ENCODE measurements around the gene ZDHHC3.

ZDHHC3 gene

GRCh38 chr3:44885618-44886017 is 90.4 kb downstream of the ZDHHC3 start:
- H3K4me1 ChIP-seq (ENCODE audit: control insufficient read depth, insufficient read depth, low read length): peaks cover 44% of the 10 kb centered on the region
- no peaks in the 10 kb centered on the region for H3K36me3 ChIP-seq (ENCODE audit: insufficient read depth, low read length)
- peak overlapping the region; percentile 57 for H3K4me2 ChIP-seq (ENCODE audit: low read length)
- H3K9ac ChIP-seq (ENCODE audit: low read depth, low read length): peak overlapping the region; percentile 65
- no peaks in the 10 kb centered on the region for H3K9me3 ChIP-seq (replicated peaks; ENCODE audit: low read length)
- peak overlapping the region; percentile 35 for H3K4me3 ChIP-seq (ENCODE audit: low read length)
- no peaks in the 10 kb centered on the region for H3K27me3 ChIP-seq (ENCODE audit: control insufficient read depth, insufficient read depth, low read length)

DNA sequence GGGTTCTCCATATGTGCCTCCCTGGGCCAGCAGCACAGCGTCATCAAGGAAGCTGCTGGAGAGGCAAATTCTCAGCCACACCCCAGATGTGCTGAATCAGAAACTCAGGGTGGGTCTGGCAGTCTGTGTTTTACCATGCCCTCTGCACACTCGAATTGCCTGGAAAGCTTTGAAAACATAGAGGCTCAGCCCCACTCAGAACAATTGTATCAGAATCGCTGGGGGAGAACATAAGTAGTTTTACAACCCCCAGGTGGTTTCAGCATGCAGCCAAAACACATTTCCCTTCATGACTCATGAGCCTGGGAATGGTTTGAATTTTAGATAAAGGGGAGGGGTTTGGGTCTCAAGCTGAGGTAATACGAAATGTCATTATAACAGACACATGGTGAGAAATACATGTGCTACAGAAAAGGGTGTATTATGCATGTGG is 92.0 kb downstream of the ZDHHC3 start:
- H3K27me3 ChIP-seq (ENCODE audit: control insufficient read depth, insufficient read depth, low read length): no peaks in the 10 kb centered on the region
- H3K9ac ChIP-seq (ENCODE audit: low read depth, low read length): peak overlapping the region; percentile 78
- H3K9me3 ChIP-seq (replicated peaks; ENCODE audit: low read length): no peaks in the 10 kb centered on the region
- no peaks in the 10 kb centered on the region for H3K36me3 ChIP-seq (ENCODE audit: insufficient read depth, low read length)
- peak overlapping the region; percentile 44 for H3K4me3 ChIP-seq (ENCODE audit: low read length)
- peaks cover 44% of the 10 kb centered on the region for H3K4me1 ChIP-seq (ENCODE audit: control insufficient read depth, insufficient read depth, low read length)
- peak overlapping the region; percentile 75 for H3K4me2 ChIP-seq (ENCODE audit: low read length)

DNA sequence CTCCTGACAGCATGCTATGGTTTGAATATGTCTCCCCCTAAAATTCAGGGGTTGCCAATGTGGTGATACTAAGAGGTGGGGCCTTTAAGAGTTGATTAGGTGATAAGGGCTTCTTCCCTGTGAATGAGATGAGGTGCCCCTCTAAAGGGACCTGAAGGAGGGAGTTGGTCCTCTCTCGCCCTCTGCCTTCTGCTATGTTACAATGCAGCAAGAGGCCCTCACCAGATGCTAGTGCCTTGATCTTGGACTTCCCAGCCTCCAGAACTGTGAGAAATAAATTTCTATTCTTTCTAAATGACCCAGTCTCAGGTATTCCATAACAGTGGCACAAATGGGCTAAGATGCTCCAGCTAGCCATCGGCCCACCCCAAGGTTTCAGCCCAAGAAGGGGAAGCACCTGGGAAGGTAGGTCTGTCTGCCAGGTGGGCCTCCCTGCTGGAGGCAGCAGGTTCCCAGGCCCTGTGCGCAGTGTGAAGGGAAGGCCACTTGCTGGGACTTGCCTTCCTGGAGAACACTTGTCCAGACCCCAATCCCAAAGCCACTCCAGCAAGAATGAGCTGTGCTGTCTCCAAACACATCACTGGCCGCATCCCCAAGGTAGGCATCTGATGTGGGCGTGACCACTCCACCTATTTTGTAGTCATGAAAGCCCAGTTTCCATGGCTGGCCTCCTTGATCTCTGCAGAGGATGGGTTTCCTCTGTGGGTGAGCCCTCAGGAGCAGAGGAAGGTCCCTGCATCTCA is 92.6 kb downstream of the ZDHHC3 start:
- Histone ChIP-seq H3K9ac (ENCODE audit: low read depth, low read length) (peak overlapping the region; percentile 78), H3K9me3 (replicated peaks; ENCODE audit: low read length) (no peaks in the 10 kb centered on the region), H3K4me2 (ENCODE audit: low read length) (peak overlapping the region; percentile 75), H3K36me3 (ENCODE audit: insufficient read depth, low read length) (no peaks in the 10 kb centered on the region), H3K27me3 (ENCODE audit: control insufficient read depth, insufficient read depth, low read length) (no peaks in the 10 kb centered on the region), H3K4me3 (ENCODE audit: low read length) (peak overlapping the region; percentile 44), H3K4me1 (ENCODE audit: control insufficient read depth, insufficient read depth, low read length) (peaks cover 44% of the 10 kb centered on the region)

DNA sequence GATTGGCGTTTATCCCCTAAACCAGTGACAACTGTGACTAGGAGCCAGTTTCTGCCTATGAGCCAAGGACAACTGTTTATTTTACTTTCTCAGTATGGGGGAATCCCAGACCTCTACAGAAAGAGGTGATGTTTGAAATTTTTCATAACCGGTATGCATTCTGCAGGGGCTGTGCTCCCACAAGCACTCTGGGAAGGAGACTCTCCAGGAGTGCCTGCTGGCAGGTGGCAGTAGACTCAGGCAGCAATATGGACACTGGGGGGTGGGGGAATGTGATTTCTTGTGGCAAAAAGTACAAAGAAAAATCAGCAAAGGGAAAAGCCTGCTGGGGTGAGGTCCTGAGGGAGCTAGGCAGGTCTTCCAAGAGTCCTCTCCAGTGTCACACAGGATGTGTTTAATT is 95.7 kb downstream of the ZDHHC3 start:
- Histone ChIP-seq H3K4me2 (ENCODE audit: low read length) (no peak overlapping the region), H3K9me3 (replicated peaks; ENCODE audit: low read length) (no peaks in the 10 kb centered on the region), H3K36me3 (ENCODE audit: insufficient read depth, low read length) (no peaks in the 10 kb centered on the region), H3K9ac (ENCODE audit: low read depth, low read length) (no peak overlapping the region), H3K4me3 (ENCODE audit: low read length) (no peak overlapping the region), H3K4me1 (ENCODE audit: control insufficient read depth, insufficient read depth, low read length) (peaks cover 25% of the 10 kb centered on the region), H3K27me3 (ENCODE audit: control insufficient read depth, insufficient read depth, low read length) (no peaks in the 10 kb centered on the region)

- H3K27me3 ChIP-seq (ENCODE audit: control insufficient read depth, insufficient read depth, low read length): no peaks in the 10 kb centered on the region
- H3K9me3 ChIP-seq (replicated peaks; ENCODE audit: low read length): no peaks in the 10 kb centered on the region
- H3K4me1 ChIP-seq (ENCODE audit: control insufficient read depth, insufficient read depth, low read length): no peaks in the 10 kb centered on the region
- H3K9ac ChIP-seq (ENCODE audit: low read depth, low read length): no peak overlapping the region
- H3K36me3 ChIP-seq (ENCODE audit: insufficient read depth, low read length): no peaks in the 10 kb centered on the region
- H3K4me3 ChIP-seq (ENCODE audit: low read length): no peak overlapping the region
- no peak overlapping the region for H3K4me2 ChIP-seq (ENCODE audit: low read length)
Observed at GRCh38 chr3:44877333-44877732, 98.6 kb downstream of the ZDHHC3 start.

GRCh38 chr3:44875596-44875995 is 100.4 kb downstream of the ZDHHC3 start:
- H3K27me3 ChIP-seq (ENCODE audit: control insufficient read depth, insufficient read depth, low read length): no peaks in the 10 kb centered on the region
- H3K9ac ChIP-seq (ENCODE audit: low read depth, low read length): no peak overlapping the region
- H3K4me1 ChIP-seq (ENCODE audit: control insufficient read depth, insufficient read depth, low read length): no peaks in the 10 kb centered on the region
- no peaks in the 10 kb centered on the region for H3K36me3 ChIP-seq (ENCODE audit: insufficient read depth, low read length)
- no peak overlapping the region for H3K4me3 ChIP-seq (ENCODE audit: low read length)
- no peak overlapping the region for H3K4me2 ChIP-seq (ENCODE audit: low read length)
- H3K9me3 ChIP-seq (replicated peaks; ENCODE audit: low read length): no peaks in the 10 kb centered on the region

Measured in skeletal muscle satellite cell (primary cell).